Kidney (tissue), 14 donors: ENCODE measurements around the gene CHRDL1. TPM values are rescaled to one million over a fixed set of nuclear protein-coding genes. Genes with fewer than 3 reads are reported as not detected.

ENCODE experiments used
- DNase-seq, 5 donors: peaks; one replicate each; pipeline ENCODE4 v3.0.0-alpha.2; 2013 to 2020
- FAIRE-seq: peaks from 2 replicates; lab custom pipeline; 2012; peaks lifted over from hg19 to GRCh38; lab: Jason Lieb, UNC
- H3K27ac ChIP-seq, 2 donors: one replicate each; pipeline ENCODE4 v1.7.0; 2013; ENCODE audit warnings: low read depth in 2 of 2, low read length in 2 of 2, inconsistent platforms in 1 of 2
- H3K27me3 ChIP-seq: one replicate; pipeline ENCODE4 v1.7.1; 2013; ENCODE audit warnings: low read length, inconsistent platforms; ENCODE audit not compliant: control insufficient read depth, insufficient read depth
- H3K36me3 ChIP-seq, 3 donors: one replicate each; pipeline versions ENCODE4 v1.7.0 to v1.7.1; 2013; ENCODE audit warnings: low read length in 3 of 3, control low read depth in 1 of 3, inconsistent platforms in 1 of 3; ENCODE audit not compliant: insufficient read depth in 3 of 3, control insufficient read depth in 2 of 3
- H3K4me1 ChIP-seq, 3 donors: one replicate each; pipeline versions ENCODE4 v1.7.0 to v1.7.1; 2013; ENCODE audit warnings: low read length in 3 of 3, inconsistent platforms in 1 of 3, low read depth in 1 of 3; ENCODE audit not compliant: control insufficient read depth in 2 of 3, insufficient read depth in 2 of 3
- H3K4me3 ChIP-seq, 3 donors: one replicate each; pipeline versions ENCODE4 v1.7.0 to v1.8.1; 2013; ENCODE audit warnings: low read length in 3 of 3, control low read depth in 1 of 3, inconsistent platforms in 1 of 3
- H3K9ac ChIP-seq, 3 donors: one replicate each; pipeline versions ENCODE4 v1.7.0 to v1.7.1; 2013; ENCODE audit warnings: low read length in 3 of 3, control low read depth in 1 of 3, inconsistent platforms in 1 of 3
- H3K9me3 ChIP-seq, 3 donors: one replicate each; pipeline versions ENCODE4 v1.7.0 to v1.7.1; 2013; ENCODE audit warnings: low read length in 3 of 3, control low read depth in 1 of 3, inconsistent platforms in 1 of 3; ENCODE audit not compliant: control insufficient read depth in 2 of 3, insufficient read depth in 1 of 3
- CTCF ChIP-seq: IDR thresholded peaks from 3 replicates; pipeline ENCODE4 v1.5.1; 2012; ENCODE audit warnings: mild to moderate bottlenecking, moderate library complexity, borderline replicate concordance; ENCODE audit not compliant: insufficient read depth; ENCODE audit errors: extremely low read depth
- intact Hi-C: fragments of 100-400 bp; cut with DNase I; formaldehyde crosslinking; loops from one replicate; pipeline ENCODE4 v1.11.1; 2022
- polyA plus RNA-seq: library from polyadenylated mRNA; stranded (reverse); fragments of 350-450 nt; fragmentation: Illumina TruSeq; extraction: RNeasy Lipid Tissue Mini Kit (QIAGEN cat#74804); gene quantifications from one replicate; pipeline ENCODE4 v1.2.3, GENCODE V29; 2014; ENCODE audit warnings: low read depth, low replicate concordance; ENCODE audit not compliant: insufficient read depth
- total RNA-seq: library from RNA; stranded (reverse); fragmentation: NEBNext Ultra II Directional; extraction: Animal tissue kit (Norgen Biotek cat#: 25700); gene quantifications from one replicate; pipeline ENCODE4 v1.2.1, GENCODE V29; 2021
- donor health status: control.
- donor health status: control.
- donor health status: control.
- donor health status: control.
- donor health status: control.
- donor health status: DM: yes; HTN: yes; CAD: no.
- donor health status: Normal renal cell carcinoma (clear cell type).

CHRDL1 gene
- total and polyA plus RNA-seq, 2 donors from 2014 or later, result 8.7 to 18.3 TPM

- no peak for TF ChIP-seq CTCF
- no peaks in the 10 kb centered on the region for H3K36me3 ChIP-seq
- no peak overlapping the region for H3K4me3 ChIP-seq
- no peak overlapping the region for H3K27ac ChIP-seq
- H3K4me1 ChIP-seq, result no peaks in the 10 kb centered on the region
- DNase-seq, result no peak
- intact Hi-C loops, result no loop called here
- H3K9me3 ChIP-seq, result no peaks in the 10 kb centered on the region
- FAIRE-seq, result no peak
- peaks cover 2% of the 10 kb centered on the region for H3K27me3 ChIP-seq
- H3K9ac ChIP-seq, result no peak overlapping the region
These were observed 36.7 kb downstream of the CHRDL1 start for GRCh38 chrX:110758781-110759422.

- Histone ChIP-seq H3K27ac (no peak overlapping the region), H3K36me3 (no peaks in the 10 kb centered on the region), H3K4me1 (no peaks in the 10 kb centered on the region), H3K4me3 (no peak overlapping the region), H3K9me3 (no peaks in the 10 kb centered on the region), H3K27me3 (peaks cover 2% of the 10 kb centered on the region), H3K9ac (no peak overlapping the region)
- no peak for TF ChIP-seq CTCF
- DNase-seq (no peak), FAIRE-seq (no peak)
- intact Hi-C loops, result no loop called here
These were observed 40.0 kb downstream of the CHRDL1 start for GRCh38 chrX:110755611-110756010.

- intact Hi-C loops, result no loop called here
- FAIRE-seq, result no peak
- Histone ChIP-seq H3K4me3 (no peak overlapping the region), H3K9me3 (no peaks in the 10 kb centered on the region), H3K27me3 (peaks cover 2% of the 10 kb centered on the region), H3K4me1 (no peaks in the 10 kb centered on the region), H3K36me3 (no peaks in the 10 kb centered on the region), H3K27ac (no peak overlapping the region), H3K9ac (no peak overlapping the region)
- DNase-seq, result no peak
- no peak for TF ChIP-seq CTCF
These were observed 40.6 kb downstream of the CHRDL1 start for GRCh38 chrX:110755061-110755460.
